HG03354 (cell line): ENCODE measurements around the gene AP4B1.

ENCODE experiments used
- ATAC-seq: cut with Tn5 transposase; IDR thresholded peaks from one replicate; pipeline ENCODE4 v1.9.1; 2021; ENCODE audit warnings: mild to moderate bottlenecking; ENCODE audit not compliant: unreplicated experiment, poor library complexity, severe bottlenecking

The AP4B1 gene

DNA sequence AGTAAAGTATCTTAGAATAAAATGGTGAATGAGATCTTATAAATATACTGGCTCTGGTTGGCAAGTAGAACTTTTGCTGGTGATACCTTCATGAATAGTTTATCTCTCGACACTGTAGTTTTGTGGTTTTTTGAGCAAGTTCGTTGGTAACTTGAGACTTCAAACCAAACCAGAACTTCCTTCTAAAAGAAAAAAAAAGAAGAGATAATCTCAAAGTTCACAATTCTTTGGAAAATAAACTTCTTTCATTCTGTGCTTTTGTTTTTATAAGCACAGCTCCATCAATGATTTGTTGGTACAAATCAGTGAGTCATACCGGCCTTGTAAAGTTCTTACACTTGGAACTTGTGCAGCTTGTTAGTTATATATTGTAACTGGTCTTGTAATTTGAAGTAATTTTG lies 26.9 kb upstream of the AP4B1 start:
- ATAC-seq = no peak

DNA sequence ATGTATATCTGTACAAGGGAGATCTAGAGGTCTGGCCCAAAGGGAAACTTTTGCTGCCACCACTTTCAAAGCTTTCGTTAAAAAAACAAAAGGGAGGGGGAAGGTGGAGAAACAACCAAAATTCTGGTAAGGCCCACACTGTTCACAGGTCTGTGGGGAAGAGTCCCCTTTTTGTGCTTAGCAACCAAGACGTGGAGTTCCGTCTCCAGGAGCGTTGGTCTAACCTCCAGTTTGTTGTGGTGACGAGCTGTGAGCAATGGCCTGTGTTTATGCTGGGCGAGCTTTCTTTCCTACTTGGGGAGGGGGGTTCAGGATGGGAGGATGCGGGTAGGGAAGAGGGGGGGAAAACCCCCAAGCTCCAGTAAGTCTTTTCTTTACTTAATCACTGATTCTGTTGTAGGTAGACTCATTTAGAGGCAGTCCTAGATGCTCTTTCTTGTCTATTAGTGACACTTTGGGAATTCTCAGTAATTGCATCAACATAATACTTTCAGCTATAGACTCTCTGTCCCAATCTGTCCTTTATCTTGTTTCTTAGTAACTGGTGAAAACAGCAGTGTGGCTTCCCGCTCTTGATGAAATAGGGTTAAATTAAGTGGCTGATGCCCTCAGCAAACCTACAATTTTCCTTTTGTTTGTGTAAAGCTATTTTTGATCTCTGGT lies 26.0 kb upstream of the AP4B1 start:
- peak; percentile 44 for ATAC-seq

DNA sequence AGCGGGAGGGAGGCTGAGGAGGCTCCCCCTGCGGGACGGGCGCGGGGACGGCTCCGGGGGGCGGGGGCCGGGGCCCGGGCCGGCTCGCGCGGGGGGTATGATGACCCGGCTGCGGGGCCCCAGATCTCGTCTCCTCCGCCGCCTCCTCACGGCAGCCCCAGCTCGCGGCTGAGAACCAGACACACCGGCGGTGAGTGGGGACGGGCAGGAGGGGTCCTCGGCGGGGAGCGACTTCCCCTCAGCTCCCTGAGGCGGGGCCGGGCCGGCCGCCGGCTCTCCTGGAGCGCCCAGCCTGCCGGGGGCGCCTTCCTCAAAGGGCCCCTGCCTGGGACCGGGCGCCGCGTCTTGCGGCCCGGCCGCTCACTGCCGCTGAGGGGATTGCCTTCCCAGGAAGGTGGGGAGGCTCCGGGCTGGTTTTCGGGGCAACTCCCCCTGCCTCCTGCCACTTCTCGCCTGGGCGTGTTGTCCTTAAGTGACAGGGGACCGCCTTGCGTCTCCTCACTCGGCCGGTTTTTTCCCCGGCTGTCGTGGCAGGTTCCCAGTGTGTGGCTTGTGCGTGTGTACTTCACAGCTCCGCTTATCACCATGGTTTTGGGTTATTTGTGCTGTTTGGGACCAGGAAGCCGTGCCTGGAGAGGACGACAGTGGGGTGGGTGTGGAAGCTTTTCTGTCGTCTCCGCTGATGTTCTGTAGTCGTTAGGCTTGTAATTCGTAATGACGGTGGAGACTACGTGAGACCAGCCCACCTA lies 25.3 kb upstream of the AP4B1 start:
- peak; percentile 36 for ATAC-seq

DNA sequence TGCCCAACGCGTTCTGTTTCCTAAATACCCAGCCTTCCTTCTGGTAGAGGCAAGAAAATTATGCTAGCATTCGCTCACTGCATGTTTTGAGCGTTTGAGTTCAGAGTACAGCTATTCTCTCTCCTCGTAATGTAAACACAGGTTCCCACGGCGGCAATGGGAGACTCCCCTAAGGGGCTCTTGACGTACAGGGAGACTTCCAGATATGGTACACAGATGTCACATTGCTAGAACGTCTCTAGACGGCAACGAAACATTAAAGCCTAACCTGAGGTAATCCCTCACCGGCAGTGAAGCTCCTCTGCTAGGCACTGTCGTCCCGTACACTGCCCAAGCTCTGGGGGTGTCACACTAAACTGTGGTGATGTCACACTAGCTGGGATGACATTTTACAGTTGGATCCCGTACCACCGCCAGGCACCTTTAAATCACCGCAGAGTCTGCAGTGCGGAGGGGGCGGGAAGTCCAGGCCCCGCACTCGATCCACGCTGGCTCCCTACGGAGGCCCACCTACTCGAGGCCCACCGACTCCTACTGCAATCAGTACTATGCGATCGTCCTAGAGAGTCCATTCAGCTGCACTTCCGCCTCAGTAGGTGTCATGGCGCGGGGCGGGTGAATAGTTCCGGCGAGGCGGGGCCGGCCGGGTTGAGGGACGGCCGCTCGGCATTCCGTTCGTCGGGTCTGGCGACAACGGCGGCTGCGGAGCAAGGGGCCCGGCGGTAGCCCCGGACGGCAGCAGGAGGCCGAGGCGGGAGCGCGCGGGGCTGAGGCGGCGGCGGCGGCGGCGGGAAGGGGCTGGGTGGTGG lies 24.5 kb upstream of the AP4B1 start, which contains the start of gene HIPK1:
TSS of gene HIPK1 (plus strand) at position 384 of the 809 bp plus-strand sequence.
- peak; percentile 68 for ATAC-seq

DNA sequence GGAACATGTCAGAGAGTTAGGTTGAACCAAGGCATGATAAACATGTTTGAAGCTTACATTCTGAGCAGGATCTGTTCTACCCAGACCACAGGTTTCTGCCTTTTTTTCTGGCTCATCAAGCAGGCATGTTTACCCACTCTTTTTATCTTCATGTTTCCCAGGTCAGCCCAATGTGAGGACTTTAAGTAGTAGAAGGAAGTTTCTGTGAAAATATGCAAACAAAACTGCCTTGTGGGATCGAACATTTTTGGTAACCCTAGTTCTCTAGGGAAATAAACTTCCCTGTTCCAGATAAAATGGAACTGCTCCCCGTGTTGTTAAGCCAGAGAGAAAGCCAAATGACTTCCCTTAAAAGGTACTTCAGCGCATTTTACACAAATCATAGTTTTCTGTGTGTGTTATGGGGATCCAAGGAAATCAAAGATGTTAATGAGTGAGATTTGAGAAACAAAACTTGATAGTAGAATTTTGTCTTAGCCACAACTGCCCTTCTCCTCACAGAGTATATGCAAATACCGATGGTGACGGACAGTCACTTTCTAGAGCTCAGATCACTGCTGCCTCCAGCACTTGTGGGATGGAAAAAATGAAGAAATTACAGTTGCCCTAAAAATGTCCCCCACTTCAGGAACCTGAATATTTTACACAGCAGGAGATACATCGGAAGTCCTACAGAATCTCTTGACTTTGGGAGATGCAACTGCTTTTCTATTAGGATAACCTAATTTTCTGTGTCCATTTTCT lies 23.8 kb upstream of the AP4B1 start:
- peak; percentile 33 for ATAC-seq

DNA sequence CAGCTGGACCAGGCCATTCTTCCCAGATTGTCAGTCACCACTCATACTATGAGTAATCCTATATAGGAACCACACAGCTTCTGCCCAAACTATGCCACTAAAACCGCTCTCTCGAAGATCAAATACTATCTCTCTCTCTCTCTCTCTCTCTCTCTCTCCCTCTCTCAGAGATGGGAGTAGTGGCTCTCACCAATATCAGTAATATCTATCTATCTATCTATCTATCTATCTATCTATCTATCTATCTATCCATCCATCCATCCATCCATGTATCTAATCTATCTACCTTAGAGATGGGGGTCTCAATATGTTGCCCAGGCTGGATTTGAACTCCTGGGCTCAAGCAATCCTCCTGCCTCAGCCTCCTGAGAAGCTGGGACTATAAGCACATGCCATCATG lies 19.9 kb upstream of the AP4B1 start:
- ATAC-seq = no peak

DNA sequence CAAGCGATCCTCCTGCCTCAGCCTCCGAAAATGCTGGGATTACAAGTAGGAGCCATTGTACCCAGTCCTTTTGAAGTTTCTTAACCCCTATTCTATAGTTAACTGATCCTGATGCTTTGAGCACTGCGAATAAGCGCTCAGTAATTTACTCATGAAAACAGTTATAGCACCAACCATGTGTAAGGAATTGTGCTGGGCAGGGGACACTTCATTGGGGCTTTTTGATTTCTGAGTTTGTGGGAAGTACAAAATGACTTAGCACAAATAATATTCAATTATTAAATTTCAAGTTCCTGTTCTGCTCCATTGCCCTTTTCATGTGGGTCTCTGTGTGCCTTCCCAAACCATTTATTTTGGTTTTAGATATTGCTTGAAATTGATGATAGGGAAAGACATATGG lies 18.4 kb upstream of the AP4B1 start:
- no peak for ATAC-seq

DNA sequence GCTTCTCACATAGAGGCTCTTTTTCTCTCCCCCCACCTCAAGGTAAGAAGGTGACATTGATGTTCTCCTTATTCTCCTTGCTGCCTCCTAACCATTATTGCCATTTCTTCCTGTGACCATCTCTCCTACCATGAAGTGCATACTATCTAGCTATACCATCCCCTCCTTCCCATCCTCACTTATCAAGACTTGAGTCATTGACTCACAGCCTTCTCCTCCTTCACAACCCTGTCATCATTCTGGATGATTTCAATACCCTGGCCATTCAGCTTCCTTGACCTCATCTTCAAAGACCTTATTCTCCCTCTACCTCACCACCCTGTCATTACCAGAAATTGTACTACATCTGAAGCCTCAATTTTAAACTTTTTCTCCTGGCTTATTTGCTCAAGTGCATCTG lies 13.6 kb upstream of the AP4B1 start:
- ATAC-seq = no peak

DNA sequence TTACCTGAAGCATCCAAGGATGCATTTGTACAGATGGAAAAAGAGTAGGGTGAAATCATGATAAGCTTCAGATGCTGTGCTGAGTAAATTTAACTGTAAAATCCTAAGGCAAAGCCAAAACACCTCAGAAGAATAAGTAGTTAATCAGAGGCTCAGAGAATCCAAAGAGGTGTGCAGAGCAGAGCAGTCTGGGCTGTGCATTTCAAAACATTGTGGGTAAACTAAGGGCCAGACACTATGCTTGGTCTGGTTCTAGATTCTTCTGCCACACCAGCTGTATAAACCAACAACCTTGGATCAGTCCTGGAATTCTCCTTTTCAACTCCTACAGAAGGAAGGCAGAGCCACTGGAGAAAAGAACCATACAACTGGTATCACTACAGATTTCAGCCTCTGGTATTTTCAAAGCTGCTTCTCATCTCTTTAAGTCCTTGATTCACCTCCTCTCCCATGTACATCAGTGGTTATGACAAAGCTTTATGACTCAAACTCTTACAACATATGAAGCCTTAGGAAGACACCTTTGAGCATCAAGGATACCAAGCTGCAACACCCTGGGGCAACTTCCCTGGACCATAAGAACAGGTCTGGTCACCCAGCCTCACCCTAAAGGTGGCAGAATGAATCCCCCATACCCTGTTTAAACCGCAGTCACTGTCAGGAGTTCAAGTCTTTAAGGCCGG lies 12.9 kb upstream of the AP4B1 start:
- ATAC-seq = no peak

DNA sequence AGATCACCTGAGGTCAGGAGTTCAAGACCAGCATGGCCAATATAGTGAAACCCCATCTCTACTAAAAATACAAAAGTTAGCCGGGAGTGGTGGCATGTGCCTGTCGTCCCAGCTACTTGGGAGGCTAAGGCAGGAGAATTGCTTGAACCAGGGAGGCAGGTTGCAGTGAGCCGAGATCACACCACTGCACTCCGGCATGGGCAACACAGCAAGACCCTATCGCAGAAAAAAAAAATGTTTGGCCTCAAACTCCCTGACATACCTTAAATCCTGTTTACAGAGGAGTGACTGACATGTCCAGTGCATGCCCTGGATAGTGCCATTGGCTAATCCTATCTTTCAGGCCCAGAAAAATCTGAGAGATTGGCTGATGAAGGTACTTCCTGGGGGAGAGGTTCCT lies 12.4 kb upstream of the AP4B1 start:
- no peak for ATAC-seq

DNA sequence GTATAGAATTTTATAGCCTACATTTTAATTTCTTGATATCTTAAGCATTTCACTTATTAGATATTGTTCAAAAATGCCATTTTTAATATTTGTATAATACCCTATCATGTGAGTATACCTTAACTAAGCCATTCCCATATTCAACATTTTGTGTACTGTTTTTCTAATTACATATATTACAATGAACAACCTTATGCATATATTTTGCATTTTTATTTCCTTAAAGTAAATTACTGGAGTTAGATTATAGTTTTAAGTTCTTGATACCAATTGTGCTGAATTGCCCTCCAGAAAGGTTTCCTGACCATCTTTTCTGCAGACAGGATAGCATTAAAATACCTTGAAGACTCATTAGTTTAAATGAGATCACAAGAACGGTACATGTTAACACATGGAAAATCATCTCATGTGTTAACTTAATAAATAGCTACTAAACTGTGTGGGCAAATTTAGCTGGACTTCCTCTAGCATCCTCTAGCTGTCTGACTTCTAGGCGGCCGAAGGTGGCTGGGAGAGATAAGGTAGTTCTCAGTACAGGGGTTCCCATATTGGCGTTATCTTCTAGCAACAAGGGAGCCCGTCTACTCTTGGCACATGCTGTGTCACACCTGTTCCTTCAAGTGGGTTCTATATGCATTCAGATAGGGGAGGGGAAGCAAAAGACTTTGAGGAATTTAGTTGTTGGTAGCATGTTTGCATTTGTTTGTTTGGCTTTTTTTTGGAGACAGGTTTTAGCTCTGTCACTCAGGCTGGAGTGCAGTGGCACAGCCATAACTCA lies 9.5 kb upstream of the AP4B1 start:
- no peak for ATAC-seq

DNA sequence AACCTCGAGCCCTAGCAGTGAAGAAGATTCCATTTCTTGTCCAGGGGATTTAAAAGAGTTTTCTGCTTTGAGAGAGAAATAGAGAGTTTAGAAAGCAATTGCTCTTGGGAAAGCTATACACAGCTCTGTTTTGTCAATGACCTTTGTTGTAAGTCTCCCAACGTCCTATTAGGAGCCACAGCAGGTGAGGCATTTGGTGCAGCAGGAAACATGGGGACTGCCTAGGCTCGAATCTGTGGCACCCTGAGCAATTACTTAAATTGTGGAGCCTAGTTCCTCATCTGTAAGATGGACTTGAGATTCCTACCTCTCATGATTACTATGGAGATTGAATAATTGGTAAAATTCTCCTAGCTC lies 8.7 kb upstream of the AP4B1 start:
- no peak for ATAC-seq

DNA sequence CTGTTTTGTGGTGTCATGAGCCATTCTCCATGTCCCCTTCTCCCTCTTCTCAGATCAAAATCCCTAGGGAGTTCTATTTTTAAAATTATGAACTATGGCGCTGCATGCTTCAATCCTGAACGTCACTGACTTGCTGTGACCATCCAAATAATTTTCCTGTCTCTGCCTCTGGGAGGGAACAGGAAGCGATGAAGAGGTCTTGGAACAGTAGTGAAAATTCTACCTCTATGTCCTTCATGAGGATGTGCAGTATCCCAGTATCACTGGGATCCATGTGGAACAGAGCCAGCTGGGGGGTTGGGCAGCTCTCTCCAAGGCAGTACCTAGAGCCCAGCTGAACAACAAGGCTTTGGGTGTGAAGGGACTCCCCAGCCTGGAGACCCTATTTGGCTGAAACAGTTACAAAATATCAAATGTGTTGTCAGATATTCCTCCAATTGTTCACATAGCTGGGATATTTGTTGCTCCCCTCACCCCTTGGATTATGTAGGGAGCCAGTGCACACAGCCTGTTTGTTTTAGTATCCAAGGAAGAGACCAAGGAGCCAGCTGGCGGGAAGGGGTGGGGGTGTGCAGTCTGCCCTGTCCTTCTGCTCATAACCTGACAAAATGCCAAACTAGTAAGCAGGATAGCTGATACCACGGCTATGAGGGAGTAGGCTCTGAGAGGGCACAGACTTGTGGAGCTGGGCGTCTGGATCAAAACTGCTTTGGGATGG lies 8.2 kb upstream of the AP4B1 start:
- ATAC-seq = no peak

DNA sequence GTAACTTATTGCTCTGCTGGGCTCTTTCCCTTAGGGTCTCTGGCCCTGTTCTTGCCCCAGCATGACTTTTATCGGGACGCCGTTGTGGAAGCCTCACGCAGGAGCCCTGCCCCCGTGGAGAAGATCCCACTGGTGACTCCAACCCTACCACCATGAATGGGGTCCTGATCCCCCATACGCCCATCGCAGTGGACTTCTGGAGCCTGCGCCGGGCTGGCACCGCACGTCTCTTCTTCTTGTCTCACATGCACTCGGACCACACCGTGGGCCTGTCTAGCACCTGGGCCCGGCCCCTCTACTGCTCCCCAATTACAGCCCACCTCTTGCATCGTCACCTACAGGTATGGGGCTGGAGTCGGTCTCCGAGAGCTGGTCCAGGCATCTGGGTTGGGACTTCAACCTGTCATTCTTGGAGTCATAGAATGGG lies 849 bp upstream of the AP4B1 start:
- ATAC-seq = peak; percentile 15

DNA sequence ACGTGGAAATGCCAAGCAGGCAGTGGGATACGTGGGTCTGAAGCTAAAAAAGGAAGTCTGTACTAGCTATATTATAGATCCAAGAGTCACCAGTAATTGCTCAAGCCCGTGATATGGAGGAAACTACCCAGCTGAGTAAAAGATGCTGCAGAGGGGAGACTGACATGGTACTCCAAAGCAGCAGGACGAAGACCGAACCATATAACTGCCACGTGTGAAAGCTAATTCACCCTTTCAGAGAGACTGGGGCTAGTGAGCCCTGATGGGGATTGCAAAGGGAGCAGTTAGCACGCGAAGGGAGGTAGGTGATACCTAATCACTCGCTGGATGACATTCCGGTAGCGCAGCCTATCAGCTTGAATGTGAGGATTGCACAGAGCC lies 316 bp downstream of the AP4B1 start:
- ATAC-seq = peak; percentile 37

DNA sequence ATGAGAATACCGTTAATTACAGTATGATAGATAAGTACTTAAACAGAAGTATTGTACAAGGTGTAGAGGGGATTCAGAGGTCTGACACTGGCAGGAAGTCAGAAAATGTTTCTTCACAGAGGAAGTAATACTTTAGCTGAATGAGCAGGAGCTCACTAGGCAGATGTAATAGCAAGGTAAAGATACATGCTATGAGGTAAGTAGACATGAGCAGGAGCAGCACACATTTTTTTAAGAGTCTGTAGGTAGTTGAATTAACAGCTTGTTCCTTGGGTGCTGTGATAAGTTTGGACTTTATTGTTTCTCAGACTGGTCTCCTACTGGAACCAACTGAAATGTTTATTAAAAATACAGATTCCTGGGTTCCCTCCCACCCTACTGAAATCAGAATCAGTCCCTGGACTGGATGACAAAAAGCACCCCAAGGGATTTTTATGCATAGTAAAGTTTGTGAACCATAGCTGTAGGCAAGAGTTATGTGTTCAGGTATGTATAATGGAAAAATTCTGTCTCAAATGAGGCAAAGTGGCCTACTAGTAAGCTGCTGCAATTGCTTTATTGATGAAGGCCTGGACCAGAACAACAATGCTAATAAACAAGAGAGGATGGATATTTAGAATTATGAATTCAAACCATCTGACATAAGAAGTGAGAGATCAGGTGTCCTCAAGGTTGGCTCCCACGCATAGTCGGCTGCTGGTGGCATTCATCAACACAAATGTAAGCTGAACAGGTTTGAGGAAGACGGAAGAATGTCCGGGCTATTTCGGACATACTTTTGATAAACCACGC lies 902 bp downstream of the AP4B1 start:
- no peak for ATAC-seq

DNA sequence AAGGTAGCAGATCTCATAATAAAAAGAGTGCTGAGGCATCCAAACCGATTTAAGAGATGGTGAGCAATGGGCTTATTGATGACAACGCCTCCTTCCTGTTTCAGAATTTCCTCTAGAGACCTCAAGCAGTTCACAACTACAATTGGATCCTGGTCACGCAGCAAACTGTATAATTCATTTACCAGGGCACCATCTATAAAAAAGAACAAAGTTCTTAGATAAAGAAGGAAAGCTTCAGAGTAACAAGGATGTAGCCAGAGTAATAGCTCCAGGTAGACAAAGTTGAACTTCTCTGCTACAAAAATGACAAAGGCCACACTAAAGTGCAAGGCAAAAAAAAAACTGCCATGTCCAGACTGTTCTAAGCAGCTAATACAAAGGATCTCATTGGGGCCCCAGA lies 3.4 kb downstream of the AP4B1 start:
- no peak for ATAC-seq
